ENCODE data around the gene MAP3K5.
"Not testable (repeated sequence)": the region's sequence is repeated elsewhere in the genome, so short reads cannot be mapped to it uniquely, and the experiment has no call there.

MAP3K5 gene, protein sequence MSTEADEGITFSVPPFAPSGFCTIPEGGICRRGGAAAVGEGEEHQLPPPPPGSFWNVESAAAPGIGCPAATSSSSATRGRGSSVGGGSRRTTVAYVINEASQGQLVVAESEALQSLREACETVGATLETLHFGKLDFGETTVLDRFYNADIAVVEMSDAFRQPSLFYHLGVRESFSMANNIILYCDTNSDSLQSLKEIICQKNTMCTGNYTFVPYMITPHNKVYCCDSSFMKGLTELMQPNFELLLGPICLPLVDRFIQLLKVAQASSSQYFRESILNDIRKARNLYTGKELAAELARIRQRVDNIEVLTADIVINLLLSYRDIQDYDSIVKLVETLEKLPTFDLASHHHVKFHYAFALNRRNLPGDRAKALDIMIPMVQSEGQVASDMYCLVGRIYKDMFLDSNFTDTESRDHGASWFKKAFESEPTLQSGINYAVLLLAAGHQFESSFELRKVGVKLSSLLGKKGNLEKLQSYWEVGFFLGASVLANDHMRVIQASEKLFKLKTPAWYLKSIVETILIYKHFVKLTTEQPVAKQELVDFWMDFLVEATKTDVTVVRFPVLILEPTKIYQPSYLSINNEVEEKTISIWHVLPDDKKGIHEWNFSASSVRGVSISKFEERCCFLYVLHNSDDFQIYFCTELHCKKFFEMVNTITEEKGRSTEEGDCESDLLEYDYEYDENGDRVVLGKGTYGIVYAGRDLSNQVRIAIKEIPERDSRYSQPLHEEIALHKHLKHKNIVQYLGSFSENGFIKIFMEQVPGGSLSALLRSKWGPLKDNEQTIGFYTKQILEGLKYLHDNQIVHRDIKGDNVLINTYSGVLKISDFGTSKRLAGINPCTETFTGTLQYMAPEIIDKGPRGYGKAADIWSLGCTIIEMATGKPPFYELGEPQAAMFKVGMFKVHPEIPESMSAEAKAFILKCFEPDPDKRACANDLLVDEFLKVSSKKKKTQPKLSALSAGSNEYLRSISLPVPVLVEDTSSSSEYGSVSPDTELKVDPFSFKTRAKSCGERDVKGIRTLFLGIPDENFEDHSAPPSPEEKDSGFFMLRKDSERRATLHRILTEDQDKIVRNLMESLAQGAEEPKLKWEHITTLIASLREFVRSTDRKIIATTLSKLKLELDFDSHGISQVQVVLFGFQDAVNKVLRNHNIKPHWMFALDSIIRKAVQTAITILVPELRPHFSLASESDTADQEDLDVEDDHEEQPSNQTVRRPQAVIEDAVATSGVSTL (N-terminal part only)

DNA sequence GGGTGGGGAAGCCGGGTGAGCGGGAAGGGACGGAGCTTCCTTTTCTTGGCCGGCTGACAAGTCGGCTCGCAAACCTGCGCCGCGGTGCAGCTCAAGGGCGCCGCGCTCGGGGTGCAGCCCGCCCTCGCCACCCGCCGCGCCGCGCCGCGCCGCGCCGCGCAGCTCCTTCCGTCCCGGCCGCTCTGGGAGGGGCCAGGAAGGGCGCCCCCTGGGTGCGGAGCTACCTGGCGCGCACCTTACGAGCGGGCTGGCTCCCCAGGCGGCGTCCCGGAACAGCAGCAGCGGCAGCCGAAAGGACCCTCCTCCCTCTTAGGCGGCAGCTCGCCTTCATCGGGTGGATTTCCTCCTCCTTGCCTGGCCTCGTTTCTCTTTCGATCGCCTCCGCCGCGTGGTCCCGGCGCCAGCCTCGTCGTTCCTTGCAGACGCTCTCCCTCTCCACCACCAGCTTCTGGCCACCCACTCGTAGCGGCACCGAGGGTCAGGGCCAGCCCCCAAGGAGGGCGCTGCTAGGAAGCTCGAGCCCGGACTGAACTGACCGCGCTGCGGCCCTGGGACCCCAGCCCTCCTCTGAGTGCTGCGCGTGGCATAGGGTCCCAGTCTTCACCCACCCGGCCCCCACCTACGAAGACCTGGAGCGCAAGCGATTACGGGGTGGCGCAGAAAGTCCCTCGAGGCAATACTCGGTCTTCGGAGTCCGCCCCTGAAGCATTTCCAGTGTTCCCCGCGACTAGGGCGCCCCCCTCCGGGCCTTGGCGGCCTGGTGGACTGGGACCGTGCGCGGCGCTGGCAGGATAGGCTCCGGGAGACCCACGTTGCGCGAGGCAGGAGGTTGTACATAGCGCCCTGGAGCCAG lies at the start of gene MAP3K5:
Gene MAP3K5 (minus strand): TSS at position 68 of the 853 bp plus-strand sequence. CDS start 320 bp downstream, outside the sequence.
- peak; percentile 95 to 97 for DNase-seq

DNA sequence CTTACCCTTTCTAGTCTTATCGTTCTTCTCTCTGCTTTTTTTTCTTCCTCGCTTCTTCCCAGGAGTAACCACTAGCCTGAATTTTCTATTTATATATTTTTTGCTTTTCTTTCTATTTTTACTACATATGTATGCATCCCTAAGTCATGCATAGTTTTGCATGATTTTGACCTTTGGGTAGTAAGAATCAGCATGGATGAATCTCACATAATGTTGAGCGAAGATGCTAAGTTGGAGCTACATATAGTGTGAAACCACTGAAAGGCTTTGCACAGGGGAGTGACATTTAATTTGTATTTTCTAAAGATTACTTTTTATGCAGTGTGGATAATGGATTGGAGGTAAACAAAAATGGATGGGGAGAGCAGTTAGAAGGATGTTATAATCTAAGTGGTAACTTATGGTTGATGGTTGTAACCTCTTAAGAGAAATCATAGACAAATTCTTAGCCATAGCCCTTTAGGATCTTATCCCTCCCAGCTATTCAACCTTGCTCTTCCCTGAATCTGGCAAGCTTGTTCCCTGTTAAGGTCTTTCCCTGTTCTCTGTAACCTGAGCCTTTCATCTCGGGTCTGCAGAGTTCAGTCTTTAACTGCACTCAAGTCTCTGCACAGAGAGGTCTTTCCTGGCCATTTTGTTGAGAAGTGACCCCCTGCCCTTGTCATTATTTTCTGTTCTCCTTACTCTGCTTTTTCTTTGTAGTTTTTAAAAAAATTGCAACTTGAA lies 48.2 kb upstream of the MAP3K5 start:
- DNase-seq: no peak

DNA sequence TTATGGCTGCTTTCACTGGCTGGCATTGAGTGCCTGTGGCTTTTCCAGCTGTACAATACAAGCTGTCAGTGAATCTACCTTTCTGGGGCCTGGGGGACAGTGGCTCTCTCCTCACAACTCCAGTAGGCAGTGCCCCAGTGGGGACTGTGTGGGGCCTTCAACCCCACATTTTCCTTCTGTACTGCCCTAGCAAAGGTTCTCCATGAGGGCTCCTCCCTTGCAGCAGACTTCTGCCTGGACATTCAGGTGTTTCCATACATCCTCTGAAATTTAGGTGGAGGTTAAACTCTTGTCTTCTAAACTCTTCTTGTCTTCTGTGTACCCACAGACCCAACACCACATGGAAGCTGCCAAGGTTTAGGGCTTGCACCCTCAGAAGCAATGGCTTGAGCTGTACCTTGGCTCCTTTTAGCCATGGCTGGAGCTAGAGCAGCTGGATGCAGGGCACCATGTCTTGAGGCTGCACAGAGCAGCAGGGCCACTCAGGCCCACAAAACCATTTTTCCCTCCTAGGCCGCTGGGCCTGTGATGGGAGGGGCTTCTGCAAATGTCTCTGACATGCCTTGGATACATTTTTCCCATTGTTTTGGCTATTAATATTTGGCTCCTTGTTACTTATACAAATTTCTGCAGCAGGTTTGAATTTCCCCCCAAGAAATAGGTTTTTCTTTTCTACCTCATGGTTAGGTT lies 39.7 kb upstream of the MAP3K5 start:
- DNase-seq: no peak

DNA sequence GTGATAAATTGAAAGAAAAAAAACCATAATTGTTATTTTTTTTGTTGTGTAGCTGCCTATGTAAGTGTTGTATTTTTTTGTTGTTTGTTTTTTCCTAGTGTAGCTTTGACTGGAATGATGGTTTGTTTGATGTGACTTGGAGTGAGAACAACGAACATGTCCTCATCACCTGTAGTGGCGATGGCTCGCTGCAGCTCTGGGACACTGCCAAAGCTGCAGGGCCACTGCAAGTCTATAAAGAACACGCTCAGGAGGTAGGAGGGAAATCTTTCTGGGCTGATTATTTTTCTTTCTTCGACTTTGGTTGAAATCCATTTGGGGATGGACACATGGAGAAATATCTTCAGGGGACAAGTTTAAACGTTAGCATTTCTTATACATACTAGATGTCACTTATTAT lies 33.9 kb upstream of the MAP3K5 start:
- DNase-seq: no peak

DNA sequence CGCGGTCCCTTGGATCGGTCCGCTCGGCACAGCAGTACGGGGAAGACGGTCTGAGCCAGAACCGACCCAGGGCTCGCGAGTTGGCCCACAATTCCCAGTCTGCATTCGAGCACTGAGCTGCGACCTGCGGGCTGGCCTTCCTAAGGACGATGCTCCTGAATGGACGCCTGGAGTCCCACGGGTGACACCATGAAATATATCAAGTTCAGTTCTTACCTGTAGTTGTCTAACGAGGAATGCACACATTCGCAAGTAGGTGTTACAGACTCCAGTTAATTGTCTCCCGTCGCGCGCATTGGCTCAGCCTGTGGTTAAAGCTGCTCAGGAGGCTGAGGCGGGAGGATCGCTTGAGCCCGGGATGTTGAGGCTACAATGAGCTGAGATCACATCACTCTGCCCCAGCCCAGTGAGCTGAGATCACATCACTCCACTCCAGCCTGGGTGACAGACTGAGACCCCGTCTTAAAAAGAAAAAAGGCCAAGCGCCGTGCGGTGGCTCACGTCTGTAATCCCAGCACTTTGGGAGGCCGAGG lies 30.9 kb upstream of the MAP3K5 start:
- no peak for DNase-seq

DNA sequence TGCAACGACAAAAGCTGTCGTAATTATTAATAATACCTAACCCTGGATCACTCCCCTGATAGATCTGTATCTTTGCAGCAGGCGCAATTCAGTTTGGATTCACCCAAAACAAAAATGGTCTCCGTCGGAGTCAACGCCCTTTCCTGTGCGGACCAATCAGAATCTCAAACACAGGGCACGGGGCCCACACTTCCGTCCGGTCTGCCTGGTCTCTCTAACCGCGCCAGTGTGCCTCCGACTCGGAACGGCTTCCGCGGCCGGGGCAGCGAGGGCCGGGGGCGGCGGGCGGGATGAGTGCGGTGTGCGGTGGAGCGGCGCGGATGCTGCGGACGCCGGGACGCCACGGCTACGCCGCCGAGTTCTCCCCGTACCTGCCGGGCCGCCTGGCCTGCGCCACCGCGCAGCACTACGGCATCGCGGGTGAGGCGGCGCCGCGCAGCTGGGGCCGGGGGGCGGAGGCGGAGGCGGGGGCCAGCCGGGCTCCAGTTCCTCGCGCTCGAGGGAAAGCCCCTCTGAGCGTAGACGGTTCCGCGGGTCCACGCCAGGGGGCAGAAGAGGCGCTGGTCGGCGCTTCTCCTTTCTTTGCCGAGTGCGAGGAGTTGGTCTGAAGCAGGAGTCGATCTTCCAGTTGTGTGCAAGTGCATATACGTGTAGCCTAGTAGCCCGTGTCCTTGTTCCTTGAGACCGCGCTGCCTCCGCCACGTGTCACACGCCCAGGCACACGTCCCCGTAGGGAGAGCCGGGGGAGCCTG lies 30.3 kb upstream of the MAP3K5 start, which contains the start of gene PEX7:
Gene PEX7 (plus strand): TSS at position 217 of the 752 bp plus-strand sequence. CDS start 74 bp downstream, at position 291.
- DNase-seq: peak; percentile 85 to 89

DNA sequence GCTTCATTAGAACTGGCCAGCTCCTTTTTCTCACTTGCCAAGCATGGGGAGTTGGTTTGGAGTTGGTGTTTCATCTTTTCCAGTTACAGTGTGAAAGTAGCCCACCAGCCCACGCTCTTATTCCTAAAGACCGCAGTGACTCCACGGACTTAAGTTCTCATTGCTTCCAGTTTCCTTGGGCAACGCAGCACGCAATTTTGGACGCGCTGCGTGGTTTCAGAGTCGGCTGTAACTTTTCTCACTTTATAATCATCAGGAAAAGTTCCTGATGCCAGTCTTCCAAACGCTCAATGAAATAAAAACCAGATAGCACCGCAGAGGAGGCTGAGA lies 29.7 kb upstream of the MAP3K5 start:
- peak; percentile 39 to 50 for DNase-seq

DNA sequence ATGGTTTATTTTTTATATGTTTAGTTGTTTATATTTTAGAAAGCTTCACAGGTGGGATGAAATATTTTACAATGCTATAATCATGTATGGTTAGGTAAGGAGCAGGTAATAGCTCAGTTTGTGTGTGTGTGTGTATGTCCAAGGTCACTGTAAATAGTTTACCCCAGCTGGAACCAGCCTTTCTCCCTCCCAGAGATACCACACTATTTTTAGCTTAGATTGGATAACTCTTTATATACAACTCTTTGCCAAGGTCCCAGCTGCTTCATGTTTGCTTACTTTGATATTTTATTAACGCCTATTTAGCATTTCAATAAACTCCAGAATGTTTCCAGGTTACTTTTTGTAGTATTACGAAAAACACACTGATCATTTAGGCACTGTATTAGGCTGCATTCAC lies 28.3 kb upstream of the MAP3K5 start:
- DNase-seq: no peak

DNA sequence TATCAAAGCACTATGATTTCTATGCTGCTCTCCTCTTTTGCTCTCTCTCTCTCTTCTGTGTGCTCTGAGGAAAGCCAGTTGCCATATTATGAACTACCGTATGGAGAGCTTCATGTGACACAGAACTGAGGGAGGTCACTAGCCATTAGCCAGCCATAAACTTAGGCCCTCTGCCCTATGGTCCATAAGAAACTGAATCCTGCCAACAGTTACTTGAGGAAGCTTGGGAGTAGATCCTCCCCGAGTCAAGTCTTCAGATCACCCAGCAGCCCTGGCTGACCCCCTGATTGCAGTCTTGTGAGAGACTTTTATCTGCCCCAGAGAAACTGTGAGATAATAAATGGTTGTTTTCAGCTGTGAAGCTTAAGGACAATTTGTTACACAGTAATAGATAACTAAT lies 24.4 kb upstream of the MAP3K5 start:
- DNase-seq: no peak

DNA sequence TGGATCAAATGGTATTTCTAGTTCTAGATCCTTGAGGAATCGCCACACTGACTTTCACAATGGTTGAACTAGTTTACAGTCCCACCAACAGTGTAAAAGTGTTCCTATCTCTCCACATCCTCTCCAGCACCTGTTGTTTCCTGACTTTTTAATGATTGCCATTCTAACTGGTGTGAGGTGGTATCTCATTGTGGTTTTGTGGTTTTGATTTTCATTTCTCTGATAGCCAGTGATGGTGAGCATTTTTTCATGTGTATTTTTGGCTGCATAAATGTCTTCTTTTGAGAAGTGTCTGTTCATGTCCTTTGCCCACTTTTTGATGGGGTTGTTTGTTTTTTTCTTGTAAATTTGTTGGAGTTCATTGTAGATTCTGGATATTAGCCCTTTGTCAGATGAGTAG lies 23.3 kb upstream of the MAP3K5 start:
- DNase-seq: not testable (repeated sequence)

DNA sequence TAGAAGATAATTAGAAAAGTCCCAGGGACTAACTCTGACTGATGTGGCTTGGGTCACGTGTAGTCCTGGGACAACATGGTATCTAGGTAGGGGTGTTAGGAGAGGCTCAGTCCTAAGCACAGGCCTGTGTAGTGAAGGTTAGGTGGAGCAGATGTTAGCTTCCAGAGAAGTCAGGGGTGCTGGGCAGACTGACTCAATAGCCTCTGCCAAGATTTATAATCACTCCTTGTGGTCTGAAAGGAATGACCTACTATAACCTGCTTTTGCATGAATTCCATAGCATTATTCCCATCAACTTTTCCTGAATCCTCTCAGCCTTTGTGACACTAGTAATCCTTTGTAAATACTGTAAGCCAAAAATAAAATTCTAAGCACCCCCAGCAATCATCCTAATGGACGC lies 19.9 kb upstream of the MAP3K5 start:
- no peak for DNase-seq

DNA sequence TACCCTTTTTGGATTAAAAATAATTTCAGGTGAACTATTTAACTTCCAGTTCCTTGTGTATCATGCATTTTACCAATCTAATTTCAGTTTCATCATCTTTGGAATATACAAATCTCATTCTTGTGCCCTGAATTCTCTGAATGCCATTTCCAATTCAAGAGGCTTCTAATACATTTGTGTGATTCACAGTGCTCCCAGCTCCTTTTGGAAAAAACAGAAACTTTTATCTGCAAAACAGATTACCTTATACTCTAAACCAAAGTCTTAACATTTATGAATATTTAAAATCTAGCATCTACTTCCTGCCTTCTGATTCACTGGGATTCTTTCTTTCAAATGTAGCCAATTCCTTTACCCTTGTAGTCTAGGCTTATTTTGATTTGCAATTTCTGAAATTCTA lies 19.0 kb upstream of the MAP3K5 start:
- no peak for DNase-seq

DNA sequence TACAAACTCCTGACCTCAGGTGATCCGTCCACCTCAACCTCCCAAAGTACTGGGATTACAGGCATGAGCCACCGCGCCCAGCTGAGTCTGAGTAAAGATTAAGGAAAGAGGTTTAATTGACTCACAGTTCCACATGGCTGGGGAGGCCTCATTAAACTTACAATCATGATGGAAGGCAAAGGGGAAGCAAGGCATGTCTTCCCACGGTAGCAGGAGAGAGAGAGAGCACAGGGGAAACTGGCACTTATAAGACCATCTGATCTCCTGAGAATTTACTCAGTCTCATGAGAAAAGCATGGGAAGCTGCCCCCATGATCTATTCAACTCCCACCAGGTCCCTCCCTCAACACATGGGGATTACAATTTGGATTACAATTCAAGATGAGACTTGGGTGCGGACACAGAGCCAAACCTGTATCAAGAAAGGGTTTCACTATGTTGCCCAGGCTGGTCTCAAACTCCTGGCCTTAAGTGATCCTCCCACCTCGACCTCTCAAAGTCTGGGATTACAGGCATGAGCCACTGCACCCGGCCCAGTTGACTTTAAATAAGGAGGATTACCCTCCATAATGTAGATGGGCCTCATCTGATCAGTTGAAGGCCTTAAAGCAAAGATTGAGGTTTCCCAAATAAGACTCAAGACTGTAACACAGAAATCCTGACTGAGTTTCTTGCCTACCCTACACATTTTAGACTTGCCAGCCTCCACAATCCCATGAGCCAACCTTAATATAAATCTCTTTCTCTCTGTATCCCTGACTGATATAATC lies 17.0 kb upstream of the MAP3K5 start:
- no peak for DNase-seq

DNA sequence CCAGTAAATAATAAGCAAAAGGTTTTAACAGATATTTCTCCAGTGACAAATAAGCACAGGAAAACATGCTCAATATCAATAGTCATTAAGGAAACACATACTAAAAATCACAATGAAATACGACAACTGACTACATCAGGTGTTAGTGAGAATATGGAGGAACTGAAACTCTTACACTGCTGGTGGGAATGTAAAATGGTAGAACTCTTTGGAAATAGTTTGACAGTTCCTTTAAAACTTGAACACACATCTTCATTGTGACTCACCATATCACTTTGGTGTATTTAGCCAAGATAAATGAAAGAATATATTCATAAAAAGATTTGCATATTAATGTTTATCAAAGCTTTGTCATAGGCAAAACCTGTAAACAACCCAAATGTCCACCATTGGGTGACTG lies 11.3 kb upstream of the MAP3K5 start:
- DNase-seq: no peak

DNA sequence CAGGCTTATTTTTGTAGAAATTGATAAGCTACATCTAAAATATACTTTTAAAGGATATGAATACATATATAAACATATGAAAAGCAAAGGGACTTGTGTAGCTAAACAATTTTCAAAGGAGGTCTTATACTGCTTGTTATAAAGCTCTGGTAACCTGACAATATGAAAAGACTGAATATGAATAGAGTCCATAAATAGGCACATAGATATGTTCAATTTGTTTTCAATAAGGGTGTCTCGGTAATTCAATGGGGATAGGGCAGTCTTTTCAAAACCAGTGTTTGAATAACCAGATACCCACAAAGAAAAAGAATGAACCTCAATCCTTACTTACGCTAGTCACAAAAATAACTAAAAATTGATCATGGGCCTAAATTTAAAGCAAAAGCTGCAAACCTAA lies 9.3 kb upstream of the MAP3K5 start:
- no peak for DNase-seq

DNA sequence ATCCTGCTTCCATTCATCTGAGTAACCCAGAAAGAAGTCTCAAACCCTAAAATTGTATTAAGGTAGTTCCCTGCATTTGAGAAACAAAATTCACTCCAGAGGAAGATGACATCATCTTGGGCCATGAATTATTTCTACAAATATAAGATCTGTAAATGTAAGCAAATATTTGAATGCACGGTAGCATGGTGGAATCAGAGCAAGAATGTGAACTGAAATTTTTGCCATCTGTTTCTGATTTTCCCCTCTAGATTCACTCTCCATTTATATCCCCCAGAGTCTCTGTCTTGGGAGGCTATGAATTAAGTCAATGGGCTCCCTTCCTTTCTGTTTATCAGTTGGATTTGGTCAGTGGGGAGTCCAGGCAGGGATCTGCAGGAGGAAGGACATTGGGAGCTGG lies 5.8 kb upstream of the MAP3K5 start:
- DNase-seq: no peak

DNA sequence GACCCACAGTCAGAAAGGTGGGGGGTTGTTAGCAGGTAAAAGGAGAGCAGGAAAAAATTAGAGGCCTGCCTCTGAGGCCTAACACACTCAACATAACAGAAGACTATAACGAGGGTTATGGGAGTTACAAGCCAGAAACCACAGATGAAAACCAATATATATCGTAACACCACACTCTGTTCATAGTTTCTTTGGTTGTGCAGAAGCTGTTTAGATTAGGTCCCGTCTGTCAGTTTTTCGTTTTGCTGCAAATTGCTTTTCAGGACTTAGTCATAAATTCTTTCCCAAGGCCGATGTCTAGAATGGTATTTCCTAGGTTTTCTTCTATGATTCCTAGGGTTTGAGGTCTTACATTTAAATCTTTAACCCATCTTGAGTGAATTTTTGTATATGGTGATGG lies 3.7 kb upstream of the MAP3K5 start:
- DNase-seq: no peak

DNA sequence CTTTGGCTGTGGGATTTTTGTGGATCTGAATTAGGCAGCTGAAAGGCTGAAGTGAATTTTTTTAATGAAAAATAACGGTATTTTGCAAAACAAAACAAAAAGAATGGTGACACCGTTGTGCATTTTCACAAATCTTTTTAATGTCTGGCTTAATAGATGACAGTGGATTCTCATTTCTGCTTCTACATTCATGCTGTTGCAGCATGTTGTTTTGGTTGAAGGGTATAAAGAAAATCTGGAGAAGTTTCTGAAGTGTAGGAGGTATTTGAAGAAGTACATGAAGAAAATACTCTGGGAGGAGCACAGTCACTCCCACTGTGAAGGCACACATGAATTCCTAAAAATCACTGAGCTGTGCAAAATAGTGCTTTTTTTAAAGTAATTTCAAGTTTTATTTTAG lies 3.1 kb upstream of the MAP3K5 start:
- no peak for DNase-seq

DNA sequence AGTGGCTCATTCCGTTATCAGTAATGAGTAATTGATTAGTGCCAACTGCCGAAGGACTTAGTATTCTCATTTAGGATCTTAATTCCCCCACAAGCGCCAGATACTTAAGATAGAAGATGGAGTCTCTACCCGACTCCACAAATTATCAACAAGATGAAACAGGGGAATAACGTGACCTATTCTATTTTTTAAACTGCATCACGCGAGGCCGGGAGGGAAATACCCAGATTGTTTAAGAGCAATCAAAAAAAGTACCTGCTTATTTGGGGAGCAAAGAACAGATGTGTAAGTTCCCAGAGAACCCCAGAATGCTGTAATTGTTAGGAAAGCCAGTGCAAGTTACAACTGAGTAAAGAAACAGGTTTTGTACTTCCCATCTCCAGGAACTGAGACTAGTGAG lies 1.1 kb upstream of the MAP3K5 start:
- DNase-seq: no peak
